ENCODE results near the gene CD96.
"Not testable (repeated sequence)": the region's sequence is repeated elsewhere in the genome, so short reads cannot be mapped to it uniquely, and the experiment has no call there.

CD96 gene

DNA sequence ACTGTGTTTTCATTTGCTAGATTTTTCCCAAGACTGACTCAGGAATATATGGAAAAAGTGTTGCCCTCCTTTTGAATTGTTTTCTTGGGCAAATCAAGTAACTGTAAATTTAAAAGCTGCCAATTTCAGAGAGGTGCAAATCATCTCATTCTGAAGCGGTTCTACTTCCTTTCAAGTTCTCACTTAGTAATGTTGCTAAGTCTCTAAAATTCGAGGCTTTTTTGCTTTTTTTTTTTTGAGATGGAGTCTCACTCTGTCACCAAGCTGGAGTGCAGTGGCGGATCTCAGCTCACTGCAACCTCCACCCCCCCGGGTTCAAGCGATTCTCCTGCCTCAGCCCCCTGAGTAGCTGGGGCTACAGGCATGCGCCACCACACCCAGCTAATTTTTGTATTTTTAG lies 130.5 kb downstream of the CD96 start:
- not testable (repeated sequence) for DNase-seq (ENCODE audit: low read depth, low spot score)

DNA sequence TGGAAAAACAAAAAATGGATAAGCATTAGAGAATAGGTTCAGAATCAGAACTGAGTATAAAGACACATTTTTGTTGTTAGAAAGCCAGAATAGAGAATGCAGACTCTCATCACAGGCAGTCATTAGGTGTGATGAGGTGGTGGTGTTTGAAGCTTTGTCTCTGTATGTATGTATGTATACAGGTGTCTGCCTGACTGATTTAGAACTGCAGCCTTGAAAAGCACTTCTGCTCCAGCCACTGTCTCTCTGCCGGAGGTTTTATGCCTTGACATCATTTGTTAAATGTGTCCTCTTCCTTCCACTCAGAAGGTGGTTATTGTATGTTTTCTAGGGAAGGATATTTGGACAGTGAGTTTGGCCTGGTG lies 133.8 kb downstream of the CD96 start:
- no peak for DNase-seq (ENCODE audit: low read depth, low spot score)

DNA sequence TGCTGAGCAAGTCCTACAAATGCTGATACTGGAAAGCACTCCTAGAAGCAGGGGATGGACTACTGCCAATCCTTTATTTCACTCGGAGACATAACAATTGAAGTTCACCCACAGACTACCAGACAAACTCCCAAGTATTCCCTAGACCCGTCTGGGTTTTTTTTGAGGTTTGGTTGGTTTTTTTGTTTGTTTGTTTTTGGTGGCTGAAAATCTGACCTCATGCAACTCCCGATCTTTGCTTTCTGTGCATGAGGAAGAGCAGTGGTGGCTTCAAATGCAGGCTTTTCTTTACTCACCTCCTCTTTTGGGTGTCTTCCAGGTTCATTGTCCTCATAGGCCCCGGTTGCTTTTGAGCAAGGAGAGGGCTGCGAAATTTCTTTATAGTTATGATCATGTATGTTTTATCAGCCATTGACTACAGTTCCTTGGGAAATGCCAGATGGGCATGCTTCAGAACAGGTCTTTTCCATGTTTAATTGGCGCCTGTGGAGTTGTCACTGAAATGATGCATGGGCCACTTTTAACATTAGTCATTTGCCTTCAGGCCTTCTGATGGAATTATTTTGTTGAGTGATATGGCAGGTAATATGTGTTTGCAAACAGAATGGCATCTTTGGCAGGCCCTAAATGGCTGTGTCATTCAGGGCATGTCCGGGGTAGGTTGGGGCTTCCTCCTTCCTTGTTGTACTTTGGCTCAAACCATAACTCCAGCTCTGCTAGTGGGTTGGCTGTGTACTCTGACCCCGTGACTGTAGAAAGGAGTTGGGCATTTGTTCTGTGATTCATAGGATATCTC lies 134.4 kb downstream of the CD96 start:
- DNase-seq (ENCODE audit: low read depth, low spot score): no peak

DNA sequence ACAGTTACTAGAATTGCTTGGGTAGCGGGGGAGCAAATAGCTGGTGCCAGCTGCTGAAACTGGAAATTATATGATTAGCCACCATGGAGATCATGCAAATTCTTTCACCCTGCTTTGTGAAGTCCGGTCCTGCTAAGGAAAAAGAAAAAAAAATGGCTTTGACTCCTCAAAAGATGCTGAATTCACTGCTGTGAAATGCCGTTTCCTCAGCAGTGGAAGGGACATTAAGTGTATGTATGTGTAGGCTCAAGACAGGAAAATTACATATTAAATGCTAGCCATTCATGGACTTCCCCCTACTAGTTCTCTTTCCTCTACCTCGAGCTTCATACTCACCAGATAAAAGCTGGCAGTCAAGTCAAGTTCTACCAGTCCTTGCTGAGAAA lies 135.0 kb downstream of the CD96 start:
- no peak for DNase-seq (ENCODE audit: low read depth, low spot score)

DNA sequence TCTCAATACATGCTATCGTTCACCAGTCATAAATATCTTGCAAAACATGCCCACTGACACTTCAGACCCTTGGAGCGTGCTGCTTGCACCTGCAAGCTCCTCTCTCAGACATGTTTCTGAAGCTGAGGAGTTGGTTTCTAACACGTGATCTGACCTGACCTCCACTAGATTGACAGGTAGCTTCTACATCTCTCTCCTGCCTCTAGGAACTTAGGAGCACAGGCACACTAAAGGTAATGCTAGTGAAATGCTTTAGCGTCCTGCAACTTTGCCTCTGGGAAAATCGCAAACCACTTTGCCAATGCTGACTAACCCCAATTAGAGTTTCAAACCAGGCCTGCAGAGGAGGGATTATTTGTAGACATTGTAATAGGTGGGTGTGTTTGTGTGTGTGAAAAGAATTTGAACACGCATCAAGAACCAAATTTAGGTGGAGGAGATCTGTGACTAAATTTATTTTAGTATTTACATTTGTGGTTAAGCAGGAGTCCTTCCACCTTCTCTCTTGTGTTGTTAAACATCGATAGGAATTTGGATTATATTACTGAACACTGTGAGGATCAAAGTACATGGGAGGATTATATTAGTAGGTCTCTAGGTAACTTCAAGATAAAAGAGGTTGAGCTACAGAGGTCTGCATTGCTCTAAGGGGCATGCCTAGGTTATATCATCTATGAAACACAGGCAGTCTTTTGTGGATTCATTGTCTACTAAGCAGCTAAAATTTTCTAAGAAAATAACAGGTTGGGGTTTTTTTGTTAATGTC lies 139.8 kb downstream of the CD96 start:
- no peak for DNase-seq (ENCODE audit: low read depth, low spot score)

DNA sequence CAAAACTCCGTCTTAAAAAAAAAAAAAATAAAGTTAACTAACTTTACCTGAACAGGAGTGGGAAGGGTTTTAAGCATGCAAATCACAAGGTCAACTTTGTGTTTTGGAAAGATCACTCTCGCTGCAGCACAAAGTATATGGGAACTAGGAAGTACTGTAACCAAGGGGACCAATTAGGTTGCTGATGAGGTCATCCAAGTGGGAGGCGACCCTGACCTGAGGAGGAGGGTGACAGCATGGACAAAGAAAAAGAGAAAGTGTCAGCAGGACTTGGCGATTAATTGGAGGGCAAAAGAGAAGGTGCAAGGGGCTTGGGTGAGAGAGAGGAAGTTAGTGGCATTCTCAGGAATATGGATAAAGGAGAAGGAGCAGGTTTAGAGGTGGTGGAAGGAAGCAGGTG lies 142.6 kb downstream of the CD96 start:
- DNase-seq (ENCODE audit: low read depth, low spot score): no peak

DNA sequence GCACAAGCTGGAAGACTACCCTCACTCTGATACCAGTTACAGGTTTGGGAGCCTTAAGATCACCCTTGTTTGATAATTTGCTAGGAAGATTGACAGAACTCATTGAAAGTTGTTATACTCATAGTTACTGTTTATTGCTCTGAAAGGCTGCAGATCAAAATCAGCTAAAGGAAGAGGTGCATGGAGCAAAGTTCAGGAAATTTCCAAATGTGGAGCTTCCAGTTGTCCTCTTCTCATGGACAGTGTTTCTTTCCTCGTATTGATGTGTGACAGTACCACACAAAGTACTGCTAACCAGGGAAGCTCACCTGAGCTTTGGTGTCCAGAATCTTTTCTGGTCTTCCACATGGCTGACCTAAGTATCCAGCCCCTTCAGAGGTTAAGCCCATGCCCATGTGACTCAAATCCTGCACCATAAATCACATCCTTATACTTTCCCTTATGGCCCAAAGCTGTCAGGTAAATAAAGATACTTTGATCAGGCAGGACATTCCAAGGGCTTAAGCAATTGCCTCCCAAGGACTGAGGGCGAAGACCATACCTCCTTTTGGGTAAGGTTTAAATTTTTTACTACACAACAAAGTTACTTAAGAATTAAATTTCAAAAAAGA lies 146.3 kb downstream of the CD96 start:
- no peak for DNase-seq (ENCODE audit: low read depth, low spot score)

DNA sequence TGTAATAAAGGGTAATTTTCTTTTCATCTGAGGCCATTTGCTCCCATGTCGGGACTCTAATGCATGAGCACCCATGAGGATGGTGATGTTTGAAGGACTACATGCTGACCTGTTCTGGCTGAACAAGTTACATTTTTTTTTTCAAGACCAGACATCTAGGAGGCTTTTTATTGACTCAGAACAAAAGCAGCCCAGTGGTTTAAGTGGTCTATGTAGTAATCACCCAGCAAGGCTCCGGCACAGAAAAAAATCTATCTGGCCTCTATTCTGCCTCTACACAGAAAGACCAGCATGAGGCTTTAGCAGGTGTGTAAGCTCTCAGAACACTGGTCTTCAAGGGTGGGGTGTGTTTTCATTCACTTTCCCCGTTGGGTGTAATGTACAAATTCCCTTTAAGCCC lies 148.2 kb downstream of the CD96 start:
- no peak for DNase-seq (ENCODE audit: low read depth, low spot score)

DNA sequence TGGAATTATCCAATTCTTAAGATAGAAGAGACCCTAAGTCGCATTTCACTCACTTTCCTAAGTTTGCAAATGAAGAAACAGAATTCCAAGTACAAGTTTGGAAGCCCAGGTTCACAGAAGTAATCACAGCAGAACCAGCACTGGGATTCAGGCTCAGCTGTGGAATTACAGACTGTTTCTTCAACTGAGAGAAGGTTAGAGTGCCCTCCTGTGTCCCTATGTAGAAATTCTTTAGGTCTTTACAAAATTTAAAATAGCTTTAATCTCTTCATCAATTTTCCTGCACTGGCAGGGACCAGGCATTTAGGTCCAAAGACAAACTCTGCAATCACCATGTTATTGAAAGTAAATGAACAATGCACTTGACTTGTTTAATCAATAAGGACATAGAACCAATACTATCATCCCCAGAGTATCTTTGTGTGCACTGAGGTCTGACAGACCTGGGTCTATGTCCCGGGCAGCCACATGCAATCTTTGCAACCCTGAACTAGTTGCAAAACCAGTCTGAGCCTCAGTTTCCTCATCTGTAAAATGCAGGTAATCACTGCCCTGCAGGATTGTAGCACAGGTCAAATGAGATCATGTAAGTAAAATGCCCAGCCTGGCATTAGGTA lies 149.4 kb downstream of the CD96 start:
- DNase-seq (ENCODE audit: low read depth, low spot score): no peak

DNA sequence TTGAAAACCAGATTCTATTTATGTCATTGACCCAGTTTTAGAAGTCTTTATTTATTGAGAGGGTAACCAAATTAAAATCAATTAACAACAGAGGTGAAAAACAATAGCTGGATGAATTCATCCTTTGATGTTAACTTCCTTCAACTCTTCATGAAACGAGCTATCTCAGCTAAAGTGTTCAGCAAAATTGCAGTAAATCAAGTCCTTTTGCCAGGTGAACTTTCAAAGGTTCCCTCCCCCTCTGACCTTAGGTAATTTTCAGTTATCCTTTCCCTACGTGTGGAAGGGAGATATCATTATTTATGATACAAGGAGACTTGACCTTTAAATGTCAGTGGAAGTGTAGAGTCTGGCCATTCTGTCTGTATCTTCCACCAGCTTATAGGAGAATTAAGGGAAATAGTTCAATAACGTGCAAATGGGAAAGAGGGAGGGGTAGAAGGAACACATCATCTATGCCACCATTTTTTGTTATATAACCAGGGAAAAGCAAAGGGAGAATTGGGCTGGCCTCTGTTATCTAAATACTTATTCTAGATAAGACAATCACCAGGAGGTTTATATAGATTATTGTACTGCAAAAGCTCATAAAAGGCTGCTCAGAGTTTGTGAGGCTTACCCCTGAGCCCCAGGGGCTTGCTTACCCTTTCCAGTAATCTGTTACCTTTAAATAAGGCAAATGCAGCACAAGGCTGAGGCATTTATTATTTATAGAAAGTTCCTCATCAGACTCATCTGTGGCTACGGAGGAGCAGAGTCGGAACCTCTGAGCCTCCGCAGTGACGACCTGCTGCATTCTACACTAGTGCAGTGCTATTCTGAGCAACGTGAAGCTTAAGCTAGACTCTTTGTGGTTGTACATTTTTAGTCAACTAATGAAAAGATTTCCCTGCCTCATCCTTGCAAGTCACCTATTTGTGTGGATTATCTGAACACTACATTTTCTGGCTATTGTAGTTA lies 150.9 kb downstream of the CD96 start:
- DNase-seq (ENCODE audit: low read depth, low spot score): no peak

DNA sequence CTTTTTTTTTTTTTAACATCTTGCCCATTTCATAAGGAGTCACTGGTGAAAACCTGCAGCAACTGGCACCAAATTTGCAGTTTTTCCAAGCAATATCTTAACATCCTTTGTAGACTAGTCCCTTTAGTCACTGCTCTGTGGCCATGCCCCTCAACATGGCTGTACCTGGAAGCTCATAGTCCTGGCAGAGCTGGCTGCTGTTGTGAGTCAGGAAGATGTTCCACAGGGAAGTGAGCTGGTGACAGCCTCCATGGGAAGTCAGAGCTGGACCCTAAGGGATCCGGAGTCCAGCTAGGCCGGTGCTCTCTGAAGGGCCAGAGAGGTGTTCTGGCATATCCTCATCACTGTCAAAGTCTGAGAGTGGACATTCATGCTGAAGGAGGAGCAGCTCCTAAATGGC lies 152.5 kb downstream of the CD96 start:
- no peak for DNase-seq (ENCODE audit: low read depth, low spot score)

DNA sequence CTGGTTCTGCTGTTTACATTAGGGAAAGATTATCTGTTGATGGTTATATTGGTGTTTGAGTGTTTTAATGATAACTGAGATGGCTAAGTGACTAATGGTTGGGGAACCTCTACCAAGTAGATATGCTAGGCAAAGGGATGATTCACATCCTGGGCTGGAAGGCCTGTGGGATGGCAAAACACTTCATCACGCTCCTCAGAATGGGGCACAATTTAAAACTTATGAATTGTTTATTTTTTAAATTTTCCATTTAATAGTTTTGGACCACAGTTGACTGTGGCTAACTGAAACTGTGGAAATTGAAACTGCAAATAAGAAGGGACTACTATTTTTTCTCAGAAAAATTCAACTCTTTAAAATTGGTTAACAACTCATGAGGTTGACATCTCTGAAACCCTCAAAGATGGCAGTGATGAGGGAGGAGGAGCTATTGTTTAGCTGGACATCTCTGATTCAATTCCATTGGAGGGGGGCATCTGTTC lies 153.7 kb downstream of the CD96 start:
- no peak for DNase-seq (ENCODE audit: low read depth, low spot score)

DNA sequence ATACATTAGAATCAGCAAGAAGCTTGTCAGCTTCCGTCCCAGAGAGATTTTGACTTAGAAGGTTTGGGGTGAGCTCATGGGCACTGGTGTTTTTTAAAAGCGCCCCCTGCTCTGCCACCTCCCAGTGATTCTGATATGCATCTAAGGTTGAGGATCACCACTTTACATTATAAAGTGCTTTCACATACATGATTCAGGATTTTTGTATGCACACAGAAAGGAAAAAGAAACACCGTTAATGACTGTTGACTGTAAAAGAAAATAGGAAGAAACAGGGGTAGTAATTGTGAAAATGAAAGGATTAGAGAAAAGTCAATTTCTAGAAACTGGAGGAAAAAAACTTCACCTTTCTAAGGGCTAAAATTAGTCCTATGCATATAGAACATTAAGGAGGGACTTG lies 158.1 kb downstream of the CD96 start:
- DNase-seq (ENCODE audit: low read depth, low spot score): no peak

DNA sequence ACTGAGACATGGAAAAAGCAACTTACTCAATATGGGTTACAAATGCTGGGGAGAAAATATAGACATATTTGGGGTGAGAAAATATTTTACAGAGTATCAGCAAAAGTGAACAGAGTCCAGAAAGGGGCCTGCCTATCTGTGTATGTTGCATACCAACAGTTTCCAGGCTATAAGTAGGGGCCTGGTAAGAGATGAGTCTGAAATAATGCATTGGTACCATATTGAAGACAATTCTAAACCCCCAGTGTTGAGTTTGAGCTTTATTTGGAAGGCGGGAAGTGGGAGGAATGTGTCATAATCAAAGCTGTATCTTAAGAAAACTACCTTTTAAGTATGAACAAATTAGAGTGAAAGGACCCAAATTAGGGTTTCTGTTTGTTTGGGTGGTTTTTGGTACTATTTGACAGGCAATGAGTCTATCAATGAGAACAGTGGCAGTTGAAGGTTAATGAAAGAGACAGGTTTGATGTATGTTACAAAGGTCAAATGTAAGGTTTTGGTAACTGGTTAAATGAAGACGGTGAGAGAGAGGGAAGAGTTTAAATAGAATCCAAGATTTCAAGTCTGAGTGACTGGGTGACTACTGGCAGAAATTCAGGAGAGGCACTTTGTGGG lies 159.4 kb downstream of the CD96 start:
- DNase-seq (ENCODE audit: low read depth, low spot score): no peak

Data from activated CD4-positive, CD25-positive, alpha-beta regulatory T cell treated with anti-CD3 and anti-CD28 coated beads, Interleukin-2, amount 50 U/mL, for 16 hours (primary cell).